CD8-positive, alpha-beta memory T cell (primary cell): ENCODE measurements around the gene KRTAP20-2. TPM values are rescaled to one million over a fixed set of nuclear protein-coding genes. Genes with fewer than 3 reads are reported as not detected.

Experiments used
- CTCF ChIA-PET: fragments of 350-600 bp; sonication (Branson Sonifier 250); formaldehyde crosslinking; loops from one replicate; lab custom pipeline; 2021; ENCODE audit warnings: antibody characterized with exemption; lab: Charles Lee
- POLR2A ChIA-PET: fragments of 350-600 bp; sonication (Branson Sonifier 250); formaldehyde crosslinking; loops from one replicate; lab custom pipeline; 2021; ENCODE audit warnings: antibody characterized with exemption; lab: Charles Lee
- DNase-seq, 5 donors: peaks; one replicate each; pipeline versions ENCODE4 v3.0.0 to v3.0.0-alpha.2; 2020 to 2022; ENCODE audit warnings: mixed read lengths in 1 of 5
- H3K27ac ChIP-seq: one replicate; pipeline ENCODE4 v1.7.0; 2013; ENCODE audit warnings: low read depth, mild to moderate bottlenecking, low read length, moderate library complexity
- H3K27me3 ChIP-seq: 2 replicates; pipeline ENCODE4 v1.7.0; 2013; ENCODE audit warnings: low read length, mild to moderate bottlenecking; ENCODE audit not compliant: insufficient read depth, poor library complexity, severe bottlenecking
- H3K36me3 ChIP-seq: 2 replicates; pipeline ENCODE4 v1.7.0; 2013; ENCODE audit warnings: mild to moderate bottlenecking, low read length, moderate library complexity; ENCODE audit not compliant: insufficient read depth
- H3K4me1 ChIP-seq: 2 replicates; pipeline ENCODE4 v1.7.0; 2013; ENCODE audit warnings: mild to moderate bottlenecking, low read length, moderate library complexity; ENCODE audit not compliant: insufficient read depth
- H3K4me3 ChIP-seq: 2 replicates; pipeline ENCODE4 v1.7.0; 2013; ENCODE audit warnings: mild to moderate bottlenecking, low read length
- H3K9me3 ChIP-seq: 2 replicates; pipeline ENCODE4 v1.7.0; 2013; ENCODE audit warnings: mild to moderate bottlenecking, low read length
- H3K27ac Mint-ChIP-seq, 8 donors: one replicate each; pipeline ENCODE4 v1.8.0; 2020 to 2021; ENCODE audit warnings: mixed read lengths in 8 of 8, mild to moderate bottlenecking in 6 of 8, inconsistent platforms in 3 of 8, moderate library complexity in 3 of 8
- H3K27me3 Mint-ChIP-seq, 2 donors: one replicate each; pipeline ENCODE4 v1.8.0; 2020 to 2021; ENCODE audit warnings: mixed read lengths in 2 of 2, mild to moderate bottlenecking in 1 of 2, moderate library complexity in 1 of 2
- H3K36me3 Mint-ChIP-seq, 3 donors: one replicate each; pipeline ENCODE4 v1.8.0; 2020 to 2021; ENCODE audit warnings: mixed read lengths in 3 of 3, inconsistent platforms in 1 of 3, mild to moderate bottlenecking in 1 of 3
- H3K4me1 Mint-ChIP-seq, 3 donors: one replicate each; pipeline ENCODE4 v1.8.0; 2020 to 2021; ENCODE audit warnings: mixed read lengths in 3 of 3, inconsistent platforms in 1 of 3, mild to moderate bottlenecking in 1 of 3
- H3K4me3 Mint-ChIP-seq, 7 donors: one replicate each; pipeline ENCODE4 v1.8.0; 2020 to 2021; ENCODE audit warnings: mixed read lengths in 7 of 7, mild to moderate bottlenecking in 6 of 7, moderate library complexity in 4 of 7, inconsistent platforms in 2 of 7
- H3K9me3 Mint-ChIP-seq, 5 donors: one replicate each; pipeline ENCODE4 v1.8.0; 2020 to 2022; ENCODE audit warnings: mixed read lengths in 5 of 5, mild to moderate bottlenecking in 3 of 5, moderate library complexity in 2 of 5, inconsistent platforms in 1 of 5
- polyA plus RNA-seq: library from polyadenylated mRNA; unstranded; fragments of 300-500 nt; fragmentation: Illumina TruSeq; gene quantifications from one replicate; pipeline ENCODE4 v1.2.3, GENCODE V29; 2021
- total RNA-seq, 2 experiments: library from RNA; stranded (reverse); gene quantifications; one replicate each; pipeline ENCODE4 v1.2.3, GENCODE V29; 2021

KRTAP20-2 gene
- total RNA-seq (not detected), polyA plus RNA-seq (not detected)

- Mint-ChIP-seq H3K36me3 (no peaks in the 10 kb centered on the region), H3K4me1 (no peaks in the 10 kb centered on the region), H3K27me3 (no peaks in the 10 kb centered on the region), H3K9me3 (peaks cover 0 to 5% (median 2%) of the 10 kb centered on the region in 5 donors), H3K27ac (no peak within 1 kb of the TSS), H3K4me3 (no peak within 1 kb of the TSS)
- ChIA-PET CTCF (no interaction called here), POLR2A (no interaction called here)
- Histone ChIP-seq H3K9me3 (no peaks in the 10 kb centered on the region), H3K36me3 (no peaks in the 10 kb centered on the region), H3K27me3 (no peaks in the 10 kb centered on the region), H3K4me1 (no peaks in the 10 kb centered on the region), H3K27ac (no peak within 1 kb of the TSS), H3K4me3 (no peak within 1 kb of the TSS)
- DNase-seq = no peak
Measured at GRCh38 chr21:30634906-30635305, at the start of gene KRTAP20-2. Gene KRTAP20-2 (plus strand): TSS chr21:30635206. CDS start chr21:30635264, 58 bp downstream.

DNA sequence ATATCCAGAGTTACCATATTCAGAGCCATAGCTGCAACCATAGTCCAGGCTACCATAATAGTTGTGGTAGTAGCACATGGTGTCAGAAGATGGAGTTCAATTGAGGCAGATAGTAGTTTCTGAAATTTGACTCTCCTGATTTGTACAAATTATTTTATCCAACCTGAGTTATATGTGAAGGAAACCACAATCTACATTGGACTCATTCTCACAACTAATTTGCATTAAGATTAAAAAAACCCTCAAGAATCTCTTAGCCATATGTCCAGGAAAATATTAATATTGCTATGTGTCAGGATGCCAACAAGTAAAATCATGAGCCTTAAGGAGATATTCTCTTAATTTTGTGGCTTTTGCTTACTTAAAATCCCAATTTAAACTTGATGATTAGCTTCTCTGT, 44.7 kb upstream of the KRTAP20-2 start, which contains the start of gene KRTAP22-2:
KRTAP22-2 (minus strand) TSS at position 101 of the 400 bp plus-strand sequence.
- no peaks in the 10 kb centered on the region for H3K9me3 Mint-ChIP-seq
- H3K4me3 ChIP-seq = no peak within 1 kb of the TSS
- no peaks in the 10 kb centered on the region for H3K36me3 Mint-ChIP-seq
- no peak within 1 kb of the TSS for H3K27ac Mint-ChIP-seq
- no peak for DNase-seq
- ChIA-PET CTCF (no interaction called here), POLR2A (no interaction called here)
- no peaks in the 10 kb centered on the region for H3K27me3 Mint-ChIP-seq
- no peaks in the 10 kb centered on the region for H3K4me1 Mint-ChIP-seq
- H3K27ac ChIP-seq = no peak within 1 kb of the TSS
- no peak within 1 kb of the TSS for H3K4me3 Mint-ChIP-seq
- H3K36me3 ChIP-seq = no peaks in the 10 kb centered on the region
- H3K27me3 ChIP-seq = no peaks in the 10 kb centered on the region
- H3K4me1 ChIP-seq = no peaks in the 10 kb centered on the region
- H3K9me3 ChIP-seq = no peaks in the 10 kb centered on the region

DNA sequence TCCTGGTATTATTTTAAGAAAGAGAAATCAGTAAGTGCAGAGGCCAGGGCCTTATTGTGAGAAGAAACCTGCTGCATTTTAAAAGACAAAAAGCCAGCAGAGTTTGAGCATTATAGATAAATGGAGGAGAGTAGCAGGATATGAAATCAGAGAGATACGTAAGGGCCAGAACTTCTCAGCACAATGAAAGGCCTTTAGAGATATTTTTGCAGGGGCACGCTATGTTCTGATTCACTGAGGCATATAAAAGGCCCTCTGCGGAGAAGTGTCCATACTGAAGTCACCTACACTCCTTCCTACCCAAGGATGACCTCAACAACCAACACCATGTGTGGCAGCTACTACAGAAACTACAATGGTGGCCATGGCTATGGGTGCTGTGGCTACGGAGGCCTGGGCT, 42.9 kb upstream of the KRTAP20-2 start, which contains the start of gene KRTAP6-3:
KRTAP6-3 (plus strand) TSS at position 301 of the 400 bp plus-strand sequence; CDS start at position 307, 6 bp downstream.
- no peak for DNase-seq
- no peaks in the 10 kb centered on the region for H3K4me1 Mint-ChIP-seq
- H3K36me3 Mint-ChIP-seq = no peaks in the 10 kb centered on the region
- H3K27me3 Mint-ChIP-seq = no peaks in the 10 kb centered on the region
- H3K9me3 ChIP-seq = no peaks in the 10 kb centered on the region
- no peaks in the 10 kb centered on the region for H3K36me3 ChIP-seq
- ChIA-PET POLR2A (no interaction called here), CTCF (no interaction called here)
- no peak within 1 kb of the TSS for H3K27ac ChIP-seq
- H3K9me3 Mint-ChIP-seq = peaks cover 0 to 3% (median 2%) of the 10 kb centered on the region in 5 donors
- no peaks in the 10 kb centered on the region for H3K4me1 ChIP-seq
- H3K27me3 ChIP-seq = no peaks in the 10 kb centered on the region
- no peak within 1 kb of the TSS for H3K4me3 ChIP-seq
- H3K4me3 Mint-ChIP-seq = no peak within 1 kb of the TSS
- H3K27ac Mint-ChIP-seq = no peak within 1 kb of the TSS

DNA sequence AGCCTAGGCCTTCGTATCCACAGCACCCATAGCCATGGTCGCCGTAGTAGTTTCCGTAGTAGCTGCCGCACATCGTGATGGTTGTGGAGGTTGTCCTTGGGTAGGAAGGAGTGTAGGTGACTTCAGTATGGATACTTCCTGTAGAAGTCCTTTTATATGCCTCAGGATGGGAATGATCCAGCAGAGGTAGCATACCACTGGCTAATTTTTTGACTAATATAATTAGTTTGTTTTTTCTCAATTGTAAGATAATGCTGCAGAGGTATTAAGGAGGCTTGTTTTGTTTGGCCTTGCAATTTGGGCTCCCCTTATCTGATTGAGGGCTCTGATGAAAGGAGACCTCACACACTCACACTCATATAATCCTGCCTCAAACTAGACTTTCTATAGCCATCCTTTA, 36.2 kb upstream of the KRTAP20-2 start, which contains the start of gene KRTAP6-2:
KRTAP6-2 (minus strand) TSS at position 101 of the 400 bp plus-strand sequence; CDS start at position 73, 28 bp downstream.
- H3K4me1 ChIP-seq = no peaks in the 10 kb centered on the region
- DNase-seq = no peak
- Mint-ChIP-seq H3K36me3 (no peaks in the 10 kb centered on the region), H3K27ac (no peak within 1 kb of the TSS), H3K9me3 (peaks cover 3 to 16% (median 7%) of the 10 kb centered on the region in 5 donors), H3K4me3 (no peak within 1 kb of the TSS), H3K27me3 (no peaks in the 10 kb centered on the region), H3K4me1 (no peaks in the 10 kb centered on the region)
- ChIA-PET POLR2A (no interaction called here), CTCF (no interaction called here)
- H3K27me3 ChIP-seq = no peaks in the 10 kb centered on the region
- H3K4me3 ChIP-seq = no peak within 1 kb of the TSS
- H3K9me3 ChIP-seq = no peaks in the 10 kb centered on the region
- no peaks in the 10 kb centered on the region for H3K36me3 ChIP-seq
- H3K27ac ChIP-seq = no peak within 1 kb of the TSS

GRCh38 chr21:30600787-30601186, 34.2 kb upstream of the KRTAP20-2 start, which contains the start of gene KRTAP22-1:
Gene KRTAP22-1 (plus strand): TSS chr21:30601087.
- no peaks in the 10 kb centered on the region for H3K27me3 ChIP-seq
- no peak for DNase-seq
- no peaks in the 10 kb centered on the region for H3K9me3 ChIP-seq
- no peak within 1 kb of the TSS for H3K4me3 Mint-ChIP-seq
- H3K4me1 Mint-ChIP-seq = no peaks in the 10 kb centered on the region
- ChIA-PET POLR2A (no interaction called here), CTCF (no interaction called here)
- peaks cover 3 to 16% (median 7%) of the 10 kb centered on the region in 5 donors for H3K9me3 Mint-ChIP-seq
- no peak within 1 kb of the TSS for H3K27ac ChIP-seq
- H3K4me1 ChIP-seq = no peaks in the 10 kb centered on the region
- H3K27me3 Mint-ChIP-seq = no peaks in the 10 kb centered on the region
- no peaks in the 10 kb centered on the region for H3K36me3 Mint-ChIP-seq
- H3K36me3 ChIP-seq = no peaks in the 10 kb centered on the region
- no peak within 1 kb of the TSS for H3K4me3 ChIP-seq
- H3K27ac Mint-ChIP-seq = no peak within 1 kb of the TSS

DNA sequence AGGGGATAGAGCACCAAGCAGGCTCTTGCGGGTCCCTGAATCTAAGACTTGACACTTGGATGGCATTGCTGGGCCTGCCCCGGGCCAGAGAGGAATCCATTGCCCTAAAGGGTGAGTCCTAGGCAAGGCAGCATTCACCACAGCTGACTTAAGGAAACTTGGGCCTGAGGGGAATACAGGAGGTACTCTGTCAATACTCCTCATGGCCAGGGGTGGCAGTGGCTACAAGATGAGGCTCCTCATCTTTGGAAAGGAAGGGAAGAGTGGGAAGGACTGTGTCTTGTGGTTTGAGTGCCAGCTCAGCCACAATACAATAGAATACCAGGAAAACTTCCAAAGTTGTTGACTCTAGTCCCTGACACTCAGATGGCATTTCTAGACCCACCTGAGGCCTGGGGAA, 29.0 kb upstream of the KRTAP20-2 start:
- no peak overlapping the region for H3K4me3 ChIP-seq
- ChIA-PET CTCF (no interaction called here), POLR2A (no interaction called here)
- Mint-ChIP-seq H3K27me3 (peaks cover 0 to 1% of the 10 kb centered on the region in 2 donors), H3K36me3 (no peaks in the 10 kb centered on the region), H3K4me3 (no peak overlapping the region), H3K9me3 (peaks cover 1 to 21% (median 6%) of the 10 kb centered on the region in 5 donors), H3K27ac (no peak overlapping the region), H3K4me1 (no peaks in the 10 kb centered on the region)
- no peak overlapping the region for H3K27ac ChIP-seq
- no peaks in the 10 kb centered on the region for H3K4me1 ChIP-seq
- no peaks in the 10 kb centered on the region for H3K9me3 ChIP-seq
- no peak for DNase-seq
- H3K27me3 ChIP-seq = no peaks in the 10 kb centered on the region
- H3K36me3 ChIP-seq = no peaks in the 10 kb centered on the region

DNA sequence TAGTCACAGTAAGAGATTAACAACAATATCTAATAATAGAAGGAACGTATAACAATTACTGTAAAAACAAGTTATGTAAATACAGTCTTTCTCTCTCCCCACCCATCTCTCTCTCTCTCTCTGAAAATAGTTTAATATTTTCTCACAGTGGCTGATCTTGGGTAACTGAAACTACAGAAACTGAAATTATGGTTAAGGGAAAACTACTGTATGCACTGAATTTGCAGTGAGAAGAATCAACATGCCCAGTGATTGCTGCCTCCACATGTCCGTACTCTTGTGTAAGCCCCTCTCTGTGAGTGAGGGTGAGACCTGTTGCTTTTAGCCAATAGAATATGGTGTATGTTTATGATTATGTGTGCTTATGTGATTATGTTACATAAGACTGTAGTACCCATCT, 22.9 kb upstream of the KRTAP20-2 start:
- POLR2A ChIA-PET = no interaction called here
- Mint-ChIP-seq H3K27ac (no peak overlapping the region), H3K27me3 (peaks cover 0 to 1% of the 10 kb centered on the region in 2 donors), H3K4me1 (no peaks in the 10 kb centered on the region), H3K4me3 (no peak overlapping the region), H3K36me3 (no peaks in the 10 kb centered on the region), H3K9me3 (peaks cover 2 to 17% (median 3%) of the 10 kb centered on the region in 5 donors)
- Histone ChIP-seq H3K27ac (no peak overlapping the region), H3K4me3 (no peak overlapping the region), H3K36me3 (no peaks in the 10 kb centered on the region), H3K27me3 (no peaks in the 10 kb centered on the region), H3K4me1 (no peaks in the 10 kb centered on the region), H3K9me3 (no peaks in the 10 kb centered on the region)
- no peak for DNase-seq
- CTCF ChIA-PET = no interaction called here

DNA sequence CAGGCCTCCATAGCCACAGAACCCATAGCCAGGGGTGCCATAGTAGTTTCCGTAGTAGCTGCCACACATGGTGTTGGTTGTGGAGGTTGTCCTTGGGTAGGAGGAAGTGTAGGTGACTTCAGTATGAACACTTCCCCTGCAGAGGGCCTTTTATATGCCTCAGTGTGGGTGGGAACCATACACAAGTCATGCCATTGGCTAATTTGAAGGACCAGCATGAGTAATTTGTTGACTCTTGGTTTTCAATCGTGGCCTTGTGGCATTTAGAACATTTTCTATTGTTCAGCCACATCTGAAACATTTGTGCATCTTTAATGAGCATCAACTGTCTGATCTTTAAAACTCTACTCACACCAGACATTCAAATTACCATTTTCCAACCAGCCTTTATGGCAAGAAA, 21.2 kb upstream of the KRTAP20-2 start, which contains the start of gene KRTAP6-1:
KRTAP6-1 (minus strand) TSS at position 95 of the 400 bp plus-strand sequence; CDS start at position 69, 26 bp downstream.
- no peaks in the 10 kb centered on the region for H3K4me1 Mint-ChIP-seq
- H3K4me3 Mint-ChIP-seq = no peak within 1 kb of the TSS
- H3K9me3 Mint-ChIP-seq = peaks cover 2 to 13% (median 3%) of the 10 kb centered on the region in 5 donors
- H3K27ac ChIP-seq = no peak within 1 kb of the TSS
- DNase-seq = no peak
- no peaks in the 10 kb centered on the region for H3K4me1 ChIP-seq
- no peak within 1 kb of the TSS for H3K4me3 ChIP-seq
- H3K36me3 ChIP-seq = no peaks in the 10 kb centered on the region
- ChIA-PET CTCF (no interaction called here), POLR2A (no interaction called here)
- no peak within 1 kb of the TSS for H3K27ac Mint-ChIP-seq
- H3K9me3 ChIP-seq = no peaks in the 10 kb centered on the region
- no peaks in the 10 kb centered on the region for H3K36me3 Mint-ChIP-seq
- peaks cover 0 to 1% of the 10 kb centered on the region in 2 donors for H3K27me3 Mint-ChIP-seq
- H3K27me3 ChIP-seq = no peaks in the 10 kb centered on the region
